Measurements from ENCODE around the gene FBXL5.

- TF ChIP-seq, protein P1, sequence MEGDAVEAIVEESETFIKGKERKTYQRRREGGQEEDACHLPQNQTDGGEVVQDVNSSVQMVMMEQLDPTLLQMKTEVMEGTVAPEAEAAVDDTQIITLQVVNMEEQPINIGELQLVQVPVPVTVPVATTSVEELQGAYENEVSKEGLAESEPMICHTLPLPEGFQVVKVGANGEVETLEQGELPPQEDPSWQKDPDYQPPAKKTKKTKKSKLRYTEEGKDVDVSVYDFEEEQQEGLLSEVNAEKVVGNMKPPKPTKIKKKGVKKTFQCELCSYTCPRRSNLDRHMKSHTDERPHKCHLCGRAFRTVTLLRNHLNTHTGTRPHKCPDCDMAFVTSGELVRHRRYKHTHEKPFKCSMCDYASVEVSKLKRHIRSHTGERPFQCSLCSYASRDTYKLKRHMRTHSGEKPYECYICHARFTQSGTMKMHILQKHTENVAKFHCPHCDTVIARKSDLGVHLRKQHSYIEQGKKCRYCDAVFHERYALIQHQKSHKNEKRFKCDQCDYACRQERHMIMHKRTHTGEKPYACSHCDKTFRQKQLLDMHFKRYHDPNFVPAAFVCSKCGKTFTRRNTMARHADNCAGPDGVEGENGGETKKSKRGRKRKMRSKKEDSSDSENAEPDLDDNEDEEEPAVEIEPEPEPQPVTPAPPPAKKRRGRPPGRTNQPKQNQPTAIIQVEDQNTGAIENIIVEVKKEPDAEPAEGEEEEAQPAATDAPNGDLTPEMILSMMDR (IDR thresholded peaks at IDR 0.05): no peak
- TF ChIP-seq POLR2A (IDR thresholded peaks at IDR 0.05): no peak
Measured at GRCh38 chr4:15557786-15558550, 97.2 kb downstream of the FBXL5 start.
